SK-N-MC (cell line): ENCODE results near the gene GRB14.

Experiments
- EZH2 ChIP-seq: fragments of 200-600 bp; sonication (generic); IDR thresholded peaks from one replicate; pipeline ENCODE4 v1.6.1; 2017; ENCODE audit warnings: antibody characterized with exemption
- POLR2AphosphoS5 ChIP-seq: IDR thresholded peaks from 2 replicates; pipeline ENCODE4 v1.6.1; 2012; ENCODE audit warnings: mild to moderate bottlenecking, low read depth, low read length, borderline replicate concordance

- TF ChIP-seq POLR2AphosphoS5 = no peak
- TF ChIP-seq EZH2 = no peak
Measured at GRCh38 chr2:164457271-164457670, 164.0 kb downstream of the GRB14 start.
